Kidney capillary endothelial cell (primary cell): Measurements from ENCODE around the gene BTNL2.

Source experiments
- DNase-seq: peaks from one replicate; pipeline ENCODE4 v3.0.0-alpha.2; 2018; ENCODE audit warnings: low spot score

BTNL2 gene

GRCh38 chr6:32415521-32416019 lies 8.6 kb upstream of the BTNL2 start:
- DNase-seq: peak; percentile 73

DNA sequence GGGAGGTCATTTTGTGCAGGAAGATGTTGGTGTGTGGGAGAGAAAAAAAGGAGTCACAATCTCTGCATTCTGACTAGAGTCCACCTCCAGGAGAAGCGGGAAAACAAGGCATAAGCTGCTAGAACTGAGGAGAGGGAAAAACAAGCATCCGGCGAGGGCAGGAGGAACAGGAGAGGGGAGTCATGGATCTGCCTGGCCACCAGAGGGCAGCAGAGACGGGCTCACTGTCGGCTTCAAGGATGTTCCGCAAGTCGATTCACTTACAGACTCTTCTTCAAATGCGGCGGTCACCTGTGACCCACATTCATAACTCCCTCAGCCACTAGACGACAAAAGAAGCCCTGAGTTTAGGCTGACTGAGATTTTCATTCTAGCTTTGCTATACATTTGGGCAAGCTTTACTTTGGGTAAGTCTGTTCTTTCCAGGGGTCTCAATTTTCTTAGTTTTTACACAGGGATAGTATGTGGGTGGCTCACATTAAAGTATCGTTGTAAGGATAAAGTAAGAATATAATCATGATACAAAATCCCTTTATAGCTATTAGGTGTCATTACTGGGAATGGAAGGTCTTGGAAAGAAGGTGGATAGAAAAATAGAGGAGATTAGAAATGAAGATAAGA lies 6.6 kb upstream of the BTNL2 start:
- DNase-seq: peak; percentile 73

DNA sequence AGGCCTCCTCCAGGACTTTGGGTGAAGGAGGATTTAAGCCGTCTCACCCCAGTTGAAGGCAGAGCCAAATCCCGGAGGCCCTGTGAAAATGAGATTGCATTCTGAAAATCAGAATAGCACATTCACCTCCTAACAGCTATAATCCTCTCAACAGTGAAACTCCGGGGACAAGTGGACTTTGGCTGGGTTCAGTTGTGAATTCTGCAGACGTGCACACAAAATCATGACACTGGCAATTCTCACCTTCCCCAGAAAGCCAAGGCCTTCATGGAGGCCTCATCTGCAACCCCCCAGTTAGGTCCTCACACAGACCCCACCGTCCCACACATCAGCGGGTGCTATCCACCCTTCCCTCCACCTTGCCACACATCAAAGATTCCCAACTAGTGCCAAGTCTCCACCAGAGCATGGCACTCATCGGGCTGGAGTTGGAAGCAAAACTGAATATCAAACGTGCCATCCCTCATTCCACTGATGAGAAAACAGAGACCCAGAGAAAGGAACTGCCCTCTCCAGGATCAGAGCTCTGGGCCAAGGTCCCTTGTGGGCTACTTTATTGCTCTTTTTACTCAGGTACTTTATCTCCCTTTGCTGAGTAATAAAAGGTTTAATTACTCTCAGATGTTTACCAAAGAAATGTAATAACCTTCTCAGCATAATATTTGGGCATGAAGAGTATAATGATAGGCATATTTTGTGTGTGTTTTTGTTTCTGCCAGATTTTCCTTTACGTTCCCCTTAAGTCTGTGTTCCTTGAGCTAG lies 4.8 kb upstream of the BTNL2 start:
- no peak for DNase-seq

DNA sequence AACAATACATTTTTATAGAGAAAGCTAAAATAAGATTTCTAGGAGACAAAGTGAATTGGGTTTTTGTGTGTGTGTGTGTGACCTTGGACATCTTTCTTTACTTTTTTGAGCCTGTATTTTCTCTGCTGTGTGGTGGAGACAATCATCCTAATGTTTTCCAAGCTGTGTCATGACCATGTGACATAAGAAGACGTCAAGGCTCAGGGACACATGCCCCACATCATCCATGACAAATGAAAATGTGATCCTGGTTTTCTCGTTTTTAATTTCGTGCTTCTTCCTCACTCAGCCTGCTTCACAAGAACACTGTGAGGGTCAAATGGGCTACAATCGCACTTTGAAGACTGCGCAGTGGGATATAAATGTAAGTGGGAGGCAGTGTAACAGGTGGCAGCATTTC lies 3.9 kb upstream of the BTNL2 start:
- DNase-seq: no peak

DNA sequence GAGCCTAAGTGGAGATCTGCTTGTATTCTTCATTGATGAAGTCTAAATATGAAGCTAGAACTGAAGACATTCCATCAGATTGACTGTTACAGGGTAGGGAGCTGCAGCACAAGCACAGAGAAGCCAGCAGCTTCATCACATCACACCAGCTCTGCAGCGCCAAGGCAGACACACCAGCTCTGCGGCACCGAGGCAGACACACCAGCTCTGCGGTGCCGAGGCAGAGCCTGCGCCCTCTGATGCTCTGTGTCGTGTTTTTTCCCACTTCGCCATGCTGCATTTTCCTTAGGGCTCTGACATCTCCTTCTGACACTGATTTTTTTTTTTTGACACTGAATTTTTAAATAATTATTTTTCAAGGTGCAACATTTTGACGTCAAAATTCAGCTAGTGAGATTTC lies 784 bp downstream of the BTNL2 start:
- DNase-seq: no peak

DNA sequence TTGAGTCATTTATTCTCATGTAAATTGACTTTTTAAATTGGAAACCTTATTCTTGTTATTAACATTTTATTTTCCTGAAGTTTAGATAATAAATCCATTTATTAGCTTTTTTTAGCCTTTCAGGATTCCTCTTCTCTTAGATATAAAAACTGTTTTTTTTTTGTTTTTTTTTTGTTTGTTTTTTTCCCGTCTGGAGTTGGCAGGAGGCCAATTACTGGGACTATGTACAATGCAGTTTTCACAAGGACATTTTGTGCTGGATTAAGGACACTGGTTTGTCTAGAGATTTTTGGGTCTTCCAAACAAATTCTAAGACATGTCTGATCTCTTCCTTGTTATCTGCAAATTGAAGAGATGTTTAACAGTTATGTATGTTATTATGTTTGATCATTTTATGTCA lies 1.3 kb downstream of the BTNL2 start:
- no peak for DNase-seq

GRCh38 chr6:32402812-32403211 lies 4.2 kb downstream of the BTNL2 start:
- no peak for DNase-seq

GRCh38 chr6:32401284-32401963 lies 5.6 kb downstream of the BTNL2 start:
- no peak for DNase-seq

GRCh38 chr6:32397252-32397920 lies 9.6 kb downstream of the BTNL2 start:
- DNase-seq: no peak

DNA sequence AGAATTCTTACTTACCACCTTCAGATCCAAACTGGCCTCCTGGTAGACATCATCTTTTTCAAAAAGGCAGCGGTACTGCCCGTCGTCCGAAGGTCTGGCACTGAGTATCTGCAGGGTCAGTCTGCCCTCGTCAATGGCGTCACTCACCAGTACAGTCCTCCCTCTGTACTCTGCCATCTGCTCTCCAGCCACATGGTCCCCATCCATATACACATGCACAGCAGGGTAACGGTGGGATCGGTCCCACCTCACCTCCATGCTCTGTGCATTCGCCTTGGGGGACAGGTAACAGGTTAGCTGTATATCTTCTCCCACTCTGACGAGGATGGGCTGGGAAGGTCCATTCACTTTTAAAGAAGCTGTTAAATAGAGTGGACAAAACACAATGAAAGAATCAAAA lies 11.0 kb downstream of the BTNL2 start:
- DNase-seq: no peak

- peak; percentile 73 for DNase-seq
Measured at GRCh38 chr6:32393665-32394420, 13.1 kb downstream of the BTNL2 start.

DNA sequence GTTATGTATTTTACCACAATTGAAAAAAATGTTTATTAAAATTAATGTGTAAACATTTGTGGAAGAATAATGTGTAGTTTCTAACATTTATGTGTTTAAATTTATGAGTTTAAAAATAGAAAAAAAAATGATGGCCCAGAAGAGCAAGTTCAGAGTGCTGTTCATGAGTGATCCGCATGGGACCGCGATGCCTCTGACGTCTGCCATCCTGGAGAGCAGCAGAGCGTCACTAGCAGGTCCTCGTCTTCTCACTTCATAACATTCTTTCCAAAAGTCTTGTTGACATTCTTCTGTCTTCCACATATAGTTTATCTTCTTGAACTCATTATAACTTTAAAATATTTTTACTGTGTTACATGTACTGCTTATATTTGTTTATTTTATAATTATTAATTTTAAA lies 15.5 kb downstream of the BTNL2 start:
- no peak for DNase-seq

- DNase-seq: no peak
Measured at GRCh38 chr6:32387589-32388340, 19.2 kb downstream of the BTNL2 start.

- no peak for DNase-seq
Measured at GRCh38 chr6:32386040-32386439, 20.9 kb downstream of the BTNL2 start.

DNA sequence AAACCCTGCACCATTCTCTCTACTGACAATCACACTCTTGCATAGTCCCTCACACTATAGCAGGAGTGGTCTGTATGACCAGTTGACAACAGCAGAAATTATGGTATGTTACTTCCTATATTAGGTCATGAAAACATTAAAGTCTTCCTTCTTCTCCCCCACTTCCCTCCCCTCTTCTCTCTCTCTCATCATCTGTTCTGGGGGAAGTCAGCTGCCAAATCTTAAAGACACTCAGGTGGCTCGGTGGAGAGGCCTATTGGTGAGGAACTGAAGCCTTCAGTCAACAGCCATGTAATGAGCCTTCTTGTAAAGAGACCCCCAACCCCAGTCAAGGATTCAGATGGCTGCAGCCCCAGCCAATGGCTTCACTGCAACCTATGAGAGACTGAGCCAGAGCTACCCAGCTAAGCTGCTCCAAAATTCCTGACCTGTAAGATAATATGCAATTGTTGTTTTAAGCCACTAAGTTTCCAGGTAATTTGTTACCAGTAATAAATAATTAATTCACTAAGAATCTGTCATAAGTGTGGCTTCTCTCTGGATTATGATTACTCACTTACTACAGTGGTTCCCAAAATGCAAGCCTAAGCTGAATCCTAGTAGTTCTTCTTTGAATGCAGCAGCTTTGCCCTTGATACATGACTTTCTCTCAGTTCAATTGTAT lies 24.1 kb downstream of the BTNL2 start:
- no peak for DNase-seq

DNA sequence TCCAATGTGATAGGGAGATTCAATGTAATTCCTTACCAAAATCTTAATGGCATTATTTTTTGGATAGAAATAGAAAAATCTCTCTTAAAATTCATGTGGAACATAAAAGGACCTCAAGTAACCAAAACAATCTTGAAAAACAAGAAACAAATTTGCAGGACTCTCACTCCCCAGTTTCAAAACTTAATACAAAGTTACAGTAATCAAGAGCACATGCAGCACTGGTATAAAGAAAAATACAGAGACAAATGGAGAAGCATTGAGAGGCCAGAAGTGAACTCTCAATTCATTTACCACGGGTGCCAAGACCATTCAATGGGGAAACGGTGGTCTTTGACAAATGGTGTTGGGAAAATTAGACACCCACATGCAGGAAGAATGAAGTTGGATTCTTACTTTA lies 27.4 kb downstream of the BTNL2 start:
- no peak for DNase-seq

DNA sequence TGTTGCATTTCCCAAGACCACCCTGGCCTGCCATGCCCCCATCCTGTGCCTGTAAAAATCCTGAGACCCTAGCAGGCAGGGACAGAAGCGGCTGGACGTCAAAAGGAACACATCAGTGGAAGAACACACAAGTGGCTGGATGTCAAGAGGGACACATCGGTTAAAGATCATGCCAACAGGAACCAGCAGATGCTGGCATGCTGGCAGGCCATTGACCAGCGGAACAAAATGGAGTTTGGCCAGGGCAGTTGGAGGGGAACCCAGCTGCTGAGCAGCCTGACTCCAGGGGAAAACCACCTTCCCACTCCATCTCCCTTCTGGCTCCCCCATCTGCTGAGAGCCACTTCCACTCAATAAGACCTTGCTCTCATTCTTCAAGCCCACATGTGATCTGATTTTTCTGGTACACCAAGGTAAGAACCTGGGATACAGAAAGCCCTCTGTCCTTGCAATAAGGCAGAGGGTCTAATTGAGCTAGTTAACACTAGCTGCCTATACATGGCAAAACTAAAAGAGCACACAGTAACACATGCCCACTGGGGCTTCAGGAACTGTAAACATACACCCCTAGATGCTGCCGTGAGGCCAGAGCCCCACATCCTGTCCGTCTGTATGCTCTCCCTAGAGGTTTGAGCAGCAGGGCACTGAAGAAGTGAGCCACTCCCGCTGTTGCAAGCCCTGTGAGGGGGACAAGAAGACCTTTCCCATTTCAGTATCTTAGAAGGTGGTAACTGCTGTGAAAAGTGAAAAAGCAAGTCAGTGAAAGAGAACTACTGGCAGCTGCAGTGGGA lies 31.0 kb downstream of the BTNL2 start:
- DNase-seq: no peak

- no peak for DNase-seq
Measured at GRCh38 chr6:32371803-32372202, 35.2 kb downstream of the BTNL2 start, which contains the start of gene TSBP1. Gene TSBP1, minus strand, starts transcription at chr6:32371903. Its CDS starts 197 bp downstream, at chr6:32371706.

- DNase-seq: peak; percentile 76
Measured at GRCh38 chr6:32371229-32371628, 35.8 kb downstream of the BTNL2 start.

GRCh38 chr6:32370505-32370904 lies 36.5 kb downstream of the BTNL2 start:
- DNase-seq: no peak
